Suprapubic skin (tissue), 3 donors: ENCODE results near the gene IMPG2.

Experiments
- EP300 ChIP-seq: sonication (generic); formaldehyde crosslinking; IDR thresholded peaks from one replicate; pipeline ENCODE4 v1.6.1; 2017; ENCODE audit warnings: antibody characterized with exemption
- TF ChIP-seq, protein P1 (sequence below), 2 donors: fragments of 200-600 bp in 1 of 2; fragments of 450-650 bp in 1 of 2; sonication (generic) in 1 of 2; IDR thresholded peaks; one replicate each; pipeline ENCODE4 v1.5.1; 2016 to 2019; ENCODE audit warnings: antibody characterized with exemption in 2 of 2, mild to moderate bottlenecking in 1 of 2, moderate library complexity in 1 of 2

GRCh38 chr3:101183151-101183550 lies 137.2 kb downstream of the IMPG2 start:
- TF ChIP-seq, protein P1, sequence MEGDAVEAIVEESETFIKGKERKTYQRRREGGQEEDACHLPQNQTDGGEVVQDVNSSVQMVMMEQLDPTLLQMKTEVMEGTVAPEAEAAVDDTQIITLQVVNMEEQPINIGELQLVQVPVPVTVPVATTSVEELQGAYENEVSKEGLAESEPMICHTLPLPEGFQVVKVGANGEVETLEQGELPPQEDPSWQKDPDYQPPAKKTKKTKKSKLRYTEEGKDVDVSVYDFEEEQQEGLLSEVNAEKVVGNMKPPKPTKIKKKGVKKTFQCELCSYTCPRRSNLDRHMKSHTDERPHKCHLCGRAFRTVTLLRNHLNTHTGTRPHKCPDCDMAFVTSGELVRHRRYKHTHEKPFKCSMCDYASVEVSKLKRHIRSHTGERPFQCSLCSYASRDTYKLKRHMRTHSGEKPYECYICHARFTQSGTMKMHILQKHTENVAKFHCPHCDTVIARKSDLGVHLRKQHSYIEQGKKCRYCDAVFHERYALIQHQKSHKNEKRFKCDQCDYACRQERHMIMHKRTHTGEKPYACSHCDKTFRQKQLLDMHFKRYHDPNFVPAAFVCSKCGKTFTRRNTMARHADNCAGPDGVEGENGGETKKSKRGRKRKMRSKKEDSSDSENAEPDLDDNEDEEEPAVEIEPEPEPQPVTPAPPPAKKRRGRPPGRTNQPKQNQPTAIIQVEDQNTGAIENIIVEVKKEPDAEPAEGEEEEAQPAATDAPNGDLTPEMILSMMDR (IDR thresholded peaks at IDR 0.05): no peak
- TF ChIP-seq EP300: no peak
